Measurements from ENCODE around the gene TBC1D9B.

TBC1D9B gene

GRCh38 chr5:179907556-179908324 is at the start of gene TBC1D9B:
Gene TBC1D9B, minus strand, starts transcription at chr5:179907897. Its CDS starts 76 bp downstream, at chr5:179907821.
- peak; percentile 64 for DNase-seq

GRCh38 chr5:179955630-179956029 is 47.9 kb upstream of the TBC1D9B start:
- no peak for DNase-seq

- DNase-seq, result no peak
Observed at GRCh38 chr5:179955062-179955461, 47.4 kb upstream of the TBC1D9B start.

- no peak for DNase-seq
Observed at GRCh38 chr5:179954434-179954833, 46.7 kb upstream of the TBC1D9B start.

- no peak for DNase-seq
Observed at GRCh38 chr5:179953987-179954386, 46.3 kb upstream of the TBC1D9B start.

- no peak for DNase-seq
Observed at GRCh38 chr5:179936976-179937681, 29.4 kb upstream of the TBC1D9B start.

GRCh38 chr5:179930788-179931473 is 23.2 kb upstream of the TBC1D9B start:
- DNase-seq, result no peak

GRCh38 chr5:179927824-179928223 is 20.1 kb upstream of the TBC1D9B start:
- DNase-seq, result no peak

- DNase-seq, result no peak
Observed at GRCh38 chr5:179926657-179927056, 19.0 kb upstream of the TBC1D9B start.

GRCh38 chr5:179923436-179923835 is 15.7 kb upstream of the TBC1D9B start:
- no peak for DNase-seq

GRCh38 chr5:179920175-179920574 is 12.5 kb upstream of the TBC1D9B start:
- no peak for DNase-seq

GRCh38 chr5:179919487-179920060 is 11.9 kb upstream of the TBC1D9B start:
- no peak for DNase-seq

- DNase-seq, result no peak
Observed at GRCh38 chr5:179918742-179919486, 11.2 kb upstream of the TBC1D9B start.

GRCh38 chr5:179916523-179916922 is 8.8 kb upstream of the TBC1D9B start:
- DNase-seq, result no peak

- DNase-seq, result no peak
Observed at GRCh38 chr5:179915406-179915935, 7.8 kb upstream of the TBC1D9B start.

- DNase-seq, result no peak
Observed at GRCh38 chr5:179914032-179914755, 6.5 kb upstream of the TBC1D9B start.

GRCh38 chr5:179913461-179913860 is 5.8 kb upstream of the TBC1D9B start:
- DNase-seq, result no peak

- DNase-seq, result no peak
Observed at GRCh38 chr5:179912951-179913350, 5.3 kb upstream of the TBC1D9B start.

- no peak for DNase-seq
Observed at GRCh38 chr5:179912386-179912785, 4.7 kb upstream of the TBC1D9B start.

GRCh38 chr5:179909224-179909623 is 1.5 kb upstream of the TBC1D9B start:
- DNase-seq, result no peak

- DNase-seq, result no peak
Observed at GRCh38 chr5:179908528-179908927, 831 bp upstream of the TBC1D9B start.

All from activated CD4-positive, alpha-beta T cell treated with anti-CD3 and anti-CD28 coated beads, Interleukin-2, amount 50 U/mL, for 1 hour (primary cell).